Activated gamma-delta T cell (primary cell): Measurements from ENCODE around the gene MSH5.
A peak's percentile ranks its signal among the peaks of the same experiment; 100 is the strongest.

ENCODE experiments used
- DNase-seq: peaks from one replicate; lab custom pipeline; 2025; lab: John Stamatoyannopoulos, UW

Gene MSH5

DNA sequence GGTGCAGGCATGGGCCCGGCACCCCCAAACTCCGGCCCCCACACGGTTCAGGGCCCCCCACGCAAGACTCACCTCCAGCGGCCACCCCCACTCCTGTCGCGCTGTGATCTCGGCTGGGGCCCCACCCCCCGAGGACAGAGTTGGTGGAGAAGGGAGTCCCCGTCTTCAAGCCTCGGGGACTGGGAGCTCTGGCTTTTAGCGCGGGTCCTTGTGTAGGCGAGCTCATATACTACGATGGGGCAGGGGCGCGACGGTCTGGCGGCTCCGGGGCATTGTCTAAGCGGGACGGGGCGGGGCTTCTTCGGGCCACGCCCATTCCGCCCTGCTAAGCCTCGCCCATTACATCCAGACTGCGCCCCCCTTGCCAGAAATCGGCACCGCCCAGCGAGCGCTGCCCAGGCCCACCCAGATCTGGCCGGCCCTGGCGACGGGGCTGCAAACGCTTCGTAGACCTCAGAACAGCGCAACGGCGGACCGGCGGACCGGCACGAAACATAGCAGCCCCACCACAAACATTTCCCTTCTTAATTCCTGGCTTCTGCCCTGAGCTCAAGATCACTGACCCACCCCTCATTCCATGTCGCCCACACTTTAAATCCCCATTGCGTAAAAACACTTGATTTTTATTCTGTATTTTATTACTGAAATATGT lies 9.7 kb upstream of the MSH5 start:
- DNase-seq: peak; percentile 53

DNA sequence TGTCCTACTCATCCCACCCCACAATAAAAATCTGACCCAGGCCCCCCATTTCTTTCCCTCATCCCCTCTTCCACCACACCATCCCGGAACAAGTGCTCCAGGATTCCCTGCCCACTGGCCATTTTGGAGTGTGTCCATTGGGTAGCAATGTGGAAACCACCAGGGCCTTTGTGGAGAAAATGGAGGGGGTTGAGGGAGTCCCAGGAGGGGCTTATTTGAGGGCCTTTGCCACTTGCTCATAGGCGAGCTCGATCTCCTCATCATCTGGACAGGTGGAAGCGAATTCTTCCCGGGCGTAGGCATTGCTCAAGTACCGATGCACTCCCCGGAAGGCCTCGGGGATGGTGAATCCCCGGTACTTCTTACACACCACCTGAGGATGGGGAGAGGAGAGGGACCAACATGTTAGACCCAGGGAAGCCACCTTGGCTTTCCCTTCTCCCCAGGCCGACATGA lies 9.1 kb upstream of the MSH5 start:
- no peak for DNase-seq

DNA sequence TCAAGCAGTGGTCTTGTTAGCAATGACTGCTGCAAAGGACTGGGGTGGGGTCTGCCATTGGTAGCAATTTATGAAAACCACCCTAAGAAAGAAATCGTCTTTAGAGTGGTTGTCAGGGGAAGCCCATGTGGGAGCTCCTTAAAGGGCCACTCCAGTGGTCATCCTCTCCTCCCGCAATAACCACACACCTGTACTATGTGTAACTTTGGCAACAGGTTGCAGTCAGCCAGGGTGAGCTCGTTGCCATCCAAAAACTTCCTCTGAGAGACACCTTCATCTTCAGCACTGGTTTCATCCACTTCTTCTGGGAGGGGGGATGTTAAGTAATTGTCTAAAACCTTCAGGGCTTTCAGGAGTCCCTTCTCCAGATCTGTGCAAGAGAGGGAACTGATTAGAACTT lies 7.8 kb upstream of the MSH5 start:
- DNase-seq: no peak

DNA sequence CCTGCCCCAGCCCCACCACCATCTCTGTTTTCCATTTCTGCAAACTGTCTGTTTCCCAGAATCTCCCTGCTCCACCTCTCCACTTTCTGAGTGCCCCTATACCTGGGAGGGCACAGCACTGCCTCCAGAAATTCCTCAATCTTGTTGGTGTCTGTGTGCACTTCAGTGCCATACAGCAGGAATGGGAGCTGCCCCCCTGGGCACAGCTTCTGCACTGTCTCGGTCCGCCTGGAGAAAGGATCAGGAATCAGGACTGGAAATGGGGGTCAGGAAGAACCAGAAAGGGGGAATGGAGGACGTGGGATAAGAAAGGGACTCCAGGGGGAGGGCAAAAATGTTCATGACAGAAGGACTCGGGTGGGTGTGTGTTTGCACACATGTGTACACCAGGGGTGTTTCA lies 6.1 kb upstream of the MSH5 start:
- no peak for DNase-seq

DNA sequence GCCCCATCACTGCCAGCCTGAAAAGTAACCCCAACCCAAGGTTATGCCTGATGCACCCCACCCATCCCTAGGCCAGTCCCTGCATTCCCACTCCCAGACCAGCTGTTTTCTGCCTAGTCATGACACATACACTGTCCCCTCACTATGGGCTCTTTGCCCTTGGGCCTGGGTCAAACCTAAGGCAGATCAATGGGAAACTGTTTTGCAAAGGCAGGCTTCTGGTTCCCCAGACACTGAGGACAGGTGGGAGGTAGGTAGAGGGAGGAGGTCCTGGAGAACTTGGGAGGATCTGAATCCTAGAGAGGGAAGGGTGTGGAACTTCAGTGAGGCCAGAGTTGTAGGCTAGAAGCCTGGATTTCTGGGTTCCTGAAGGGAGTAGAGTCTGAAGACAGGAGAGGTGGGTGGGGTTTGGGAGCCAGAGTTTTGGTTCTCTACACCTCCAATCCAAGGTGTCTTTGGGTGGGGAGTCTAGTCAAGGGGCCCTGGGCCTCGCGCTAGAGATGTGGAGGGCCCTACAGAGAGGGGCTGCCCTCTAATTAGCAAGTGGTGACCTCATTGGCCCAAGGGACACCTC lies 5.5 kb upstream of the MSH5 start:
- no peak for DNase-seq

DNA sequence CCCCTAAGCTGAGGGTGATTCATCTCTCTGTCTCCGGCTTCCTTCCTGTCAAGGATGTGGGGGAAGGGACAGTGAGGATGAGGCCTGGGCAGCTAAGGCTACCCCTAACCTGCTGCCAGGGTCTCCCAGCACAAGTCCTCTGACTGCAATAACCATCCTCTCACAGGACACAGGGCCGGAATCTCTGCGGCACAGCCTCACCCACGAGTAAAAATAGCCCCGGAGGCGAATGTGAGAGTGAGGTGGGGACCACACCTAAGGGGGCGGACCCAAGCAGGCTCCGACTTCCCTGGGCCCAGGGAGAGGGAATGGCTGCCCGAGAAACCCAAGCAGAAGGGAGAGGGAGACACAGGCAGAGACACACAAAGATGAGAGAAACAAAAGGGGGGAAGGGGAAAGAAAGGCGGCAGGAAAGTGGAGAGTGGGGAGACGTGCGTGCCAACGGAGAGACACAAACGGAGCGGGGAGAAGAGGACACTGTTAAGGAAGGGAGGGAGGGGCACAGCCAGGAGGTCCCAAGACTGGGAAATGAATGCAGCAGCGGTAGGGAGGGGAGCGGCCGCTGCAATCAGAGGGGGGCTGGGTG lies 4.9 kb upstream of the MSH5 start:
- DNase-seq: no peak

DNA sequence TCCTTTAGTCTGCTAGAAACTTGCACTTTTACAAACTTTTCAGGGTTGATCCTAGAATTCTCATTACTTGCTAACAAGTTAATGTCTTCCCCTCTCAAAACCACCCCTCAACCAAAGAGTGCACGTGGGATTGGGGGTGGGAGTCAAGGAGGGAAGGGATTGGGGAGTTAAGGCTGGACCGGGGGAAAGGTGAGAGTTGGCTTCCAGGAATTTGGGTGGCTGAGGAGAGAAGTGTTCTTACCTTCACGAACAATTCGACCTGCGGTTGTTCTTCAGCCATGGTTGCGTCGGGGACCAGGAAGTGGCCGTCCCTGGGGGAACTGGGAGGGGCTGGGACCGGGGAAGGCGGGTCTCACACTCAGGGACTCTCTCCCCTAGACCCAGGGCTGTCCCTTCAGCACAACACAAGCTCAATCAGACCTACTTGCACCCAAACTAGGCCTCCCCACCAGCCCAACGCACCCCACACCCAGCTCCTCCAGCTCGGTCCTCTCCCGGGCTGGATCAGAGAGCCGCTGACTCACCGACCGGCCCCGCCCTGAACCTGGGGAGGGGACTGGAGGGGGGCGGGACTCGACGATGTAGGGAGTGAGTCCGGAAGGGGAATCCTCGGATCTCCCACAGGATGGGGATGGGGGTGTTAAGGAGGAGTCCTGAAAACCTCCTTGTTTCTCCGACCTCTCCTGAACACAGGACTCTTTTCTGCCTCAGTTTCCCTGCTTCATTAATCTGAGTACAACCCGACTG lies 3.6 kb upstream of the MSH5 start, which contains the start of gene CLIC1:
Gene CLIC1 (minus strand): TSS at position 510 of the 747 bp plus-strand sequence. CDS start 230 bp downstream, at position 280.
- peak; percentile 47 for DNase-seq

DNA sequence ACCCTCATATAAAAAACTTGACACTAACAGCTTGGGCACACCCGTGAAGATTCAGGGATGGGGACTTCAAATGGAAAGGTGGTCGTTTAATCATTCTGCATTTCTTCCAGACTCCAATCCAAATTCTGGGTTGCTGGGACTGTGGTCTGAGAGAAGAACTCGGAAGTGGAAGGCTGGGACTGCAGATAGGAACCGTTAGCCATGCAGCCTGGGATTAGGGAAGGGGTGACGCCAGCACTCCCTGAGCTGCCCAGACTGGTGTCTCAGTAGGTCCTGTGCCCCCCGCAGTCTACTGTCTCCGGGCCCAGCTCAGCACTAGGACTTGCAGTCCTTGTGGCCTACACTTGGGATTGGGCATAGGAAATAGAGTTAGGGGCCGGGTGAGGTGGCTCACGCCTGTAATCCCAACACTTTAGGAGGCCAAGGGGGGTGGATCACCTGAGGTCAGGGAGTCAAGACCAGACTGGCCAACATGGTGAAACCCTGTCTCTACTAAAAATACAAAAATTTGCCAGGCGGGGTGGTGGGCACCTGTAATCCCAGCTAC lies 3.0 kb upstream of the MSH5 start:
- no peak for DNase-seq

DNA sequence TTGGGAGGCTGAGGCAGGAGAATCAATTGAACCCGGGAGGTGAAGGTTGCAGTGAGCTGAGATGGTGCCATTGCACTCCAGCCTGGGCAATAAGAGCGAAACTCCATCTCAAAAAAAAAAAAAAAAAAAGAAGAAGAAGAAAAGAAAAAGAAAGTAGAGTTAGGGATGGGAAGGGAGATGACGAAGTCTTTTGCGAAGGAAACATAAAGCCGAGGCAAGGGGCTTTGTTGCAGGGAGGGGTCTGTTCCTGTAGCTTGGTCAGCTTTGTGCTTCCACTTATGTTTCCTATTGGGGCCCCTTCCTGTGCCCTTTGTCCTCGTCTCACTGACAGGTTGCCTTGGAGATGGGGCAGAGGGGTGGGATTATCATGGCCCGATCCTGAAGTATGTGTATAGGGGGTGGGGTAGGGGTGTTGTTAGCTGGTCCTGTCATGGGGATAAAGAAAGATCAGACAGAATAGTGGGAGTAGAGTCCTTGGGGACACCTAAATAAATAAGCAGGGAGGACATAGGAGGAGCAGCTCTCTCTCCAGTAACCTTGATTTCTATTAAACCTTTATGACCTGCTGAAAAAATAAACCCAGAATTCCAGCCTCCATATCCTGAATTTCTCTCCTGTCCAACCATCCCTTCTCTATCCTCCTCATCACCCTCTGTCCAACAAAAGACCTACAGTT lies 2.4 kb upstream of the MSH5 start:
- DNase-seq: no peak

DNA sequence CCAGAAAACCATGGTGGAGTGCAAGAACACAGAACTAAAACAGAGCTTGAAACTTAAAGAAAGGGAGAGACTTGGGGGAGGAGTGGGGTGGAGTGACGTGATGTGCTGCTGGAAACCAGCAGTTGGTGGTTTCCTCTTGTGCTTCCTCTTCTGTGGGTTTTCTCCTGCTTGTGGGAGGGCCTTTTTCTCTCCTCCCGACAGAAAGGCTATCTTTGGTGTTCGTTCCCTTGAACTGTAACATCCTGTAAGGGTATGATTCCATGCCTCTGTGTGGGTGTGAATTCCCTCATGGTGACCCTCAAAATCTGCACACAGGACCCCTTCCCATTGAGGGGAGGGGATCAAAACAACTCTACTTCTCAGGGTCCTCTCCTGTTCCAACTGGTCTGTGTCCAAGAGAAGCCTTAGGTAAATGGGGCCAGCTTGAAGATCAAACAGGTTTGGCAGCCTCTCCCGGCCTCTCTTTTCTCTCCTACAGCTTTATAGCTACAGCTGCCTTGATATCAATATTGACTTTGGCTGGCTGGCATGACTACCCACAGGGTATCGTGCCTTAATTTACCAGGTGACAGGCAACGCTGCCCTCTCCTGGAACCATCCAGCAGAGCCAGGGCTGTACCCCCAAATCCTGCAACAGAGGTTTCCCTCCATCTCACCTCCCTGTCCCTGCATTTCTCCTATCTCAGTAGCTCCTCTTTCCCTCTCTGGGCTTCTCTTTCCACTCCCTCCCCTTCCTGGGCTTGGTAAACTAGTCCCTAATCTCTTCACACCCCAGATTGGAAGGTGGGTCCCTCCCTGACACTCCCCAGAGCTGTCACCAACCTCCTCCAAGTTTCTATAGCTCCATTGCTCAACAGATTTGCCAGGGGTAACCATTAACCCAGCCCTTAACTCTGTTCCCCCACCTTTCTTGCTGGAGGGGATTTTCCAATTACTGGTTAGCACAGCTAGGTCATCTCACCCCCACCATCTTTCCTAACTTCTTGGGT lies 1.5 kb upstream of the MSH5 start:
- DNase-seq: no peak

DNA sequence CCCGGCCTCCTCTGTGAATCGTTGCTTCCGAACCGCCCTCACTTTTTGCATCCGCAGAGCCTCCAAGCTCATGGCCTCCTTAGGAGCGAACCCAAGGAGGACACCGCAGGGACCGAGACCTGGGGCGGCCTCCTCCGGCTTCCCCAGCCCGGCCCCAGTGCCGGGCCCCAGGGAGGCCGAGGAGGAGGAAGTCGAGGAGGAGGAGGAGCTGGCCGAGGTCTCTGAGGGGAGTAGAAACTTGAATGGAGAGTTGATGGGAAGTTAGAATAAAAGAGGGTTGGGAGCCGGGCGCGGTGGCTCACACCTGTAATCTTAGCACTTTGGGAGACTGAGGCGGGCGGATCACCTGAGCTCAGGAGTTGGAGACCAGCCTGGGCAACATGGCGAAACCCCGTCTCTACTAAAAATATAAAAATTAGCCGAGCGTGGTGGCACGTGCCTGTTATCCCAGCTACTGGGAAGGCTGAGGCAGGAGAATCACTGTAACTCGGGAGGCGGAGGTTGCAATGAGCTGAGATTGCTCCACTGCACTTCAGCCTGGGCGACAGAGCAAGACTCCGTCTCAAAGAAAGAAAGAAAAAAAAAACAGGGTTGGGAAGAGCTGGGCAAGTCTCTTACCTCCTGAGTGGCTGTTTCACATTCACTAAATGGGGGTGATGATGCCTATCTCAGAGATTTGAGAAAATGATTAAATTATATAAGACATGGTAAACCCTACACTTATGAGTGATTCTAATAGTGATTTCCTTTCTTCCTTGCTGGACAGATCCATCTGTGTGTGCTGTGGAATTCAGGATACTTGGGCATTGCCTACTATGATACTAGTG lies 805 bp downstream of the MSH5 start:
- DNase-seq: no peak

DNA sequence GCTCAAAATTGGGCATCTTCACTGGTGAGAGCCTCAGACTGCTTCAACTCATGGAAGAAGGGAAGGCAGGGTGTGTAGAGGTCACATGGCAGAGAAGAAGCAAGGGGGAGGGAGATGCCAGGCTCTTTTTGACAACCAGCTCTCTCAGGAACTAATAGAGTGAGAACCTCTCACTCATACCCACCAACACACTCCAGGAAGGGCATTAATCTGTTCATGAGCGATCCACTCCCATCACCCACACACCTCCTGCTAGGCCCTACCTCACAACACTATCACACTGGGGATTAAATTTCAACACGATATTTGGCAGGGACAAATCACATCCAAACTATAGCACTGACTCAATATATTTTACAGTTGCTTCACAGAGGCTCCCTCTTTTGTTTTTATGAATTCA lies 2.0 kb downstream of the MSH5 start:
- no peak for DNase-seq

DNA sequence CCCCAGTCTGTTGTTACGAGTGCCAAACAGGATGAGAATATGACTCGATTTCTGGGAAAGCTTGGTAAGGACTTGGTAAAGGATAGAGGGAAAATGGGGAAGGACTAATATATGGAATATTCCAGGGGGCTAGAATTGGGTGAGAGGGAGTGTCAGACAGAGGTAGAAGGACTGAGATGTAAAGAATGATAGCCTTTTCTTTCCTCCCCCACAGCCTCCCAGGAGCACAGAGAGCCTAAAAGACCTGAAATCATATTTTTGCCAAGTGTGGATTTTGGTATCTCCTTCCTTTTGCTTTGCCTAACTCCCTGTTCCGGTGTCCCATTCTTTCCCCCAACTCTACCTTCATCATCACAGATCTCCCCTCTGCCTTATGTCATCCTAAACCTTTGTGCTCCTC lies 3.1 kb downstream of the MSH5 start:
- DNase-seq: no peak

DNA sequence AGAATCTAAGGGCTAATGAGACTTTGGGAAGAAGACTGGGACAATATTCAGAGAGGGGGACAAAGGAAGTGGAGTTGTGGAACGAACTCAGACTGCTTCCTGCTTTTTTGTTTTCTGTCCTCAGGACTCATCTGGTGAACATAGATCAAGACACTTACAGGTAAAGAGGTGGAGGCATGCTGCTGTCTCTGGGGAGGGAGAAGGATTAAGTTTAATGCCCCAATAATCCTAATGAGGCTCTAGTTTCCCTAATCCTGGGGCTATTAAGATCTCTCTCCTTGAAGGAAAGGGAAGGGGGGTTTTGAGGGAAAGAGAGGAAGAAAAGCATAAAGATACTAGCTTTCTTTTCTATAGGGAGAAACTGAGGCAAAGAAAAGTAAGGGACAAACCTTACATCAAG lies 4.6 kb downstream of the MSH5 start:
- DNase-seq: no peak

DNA sequence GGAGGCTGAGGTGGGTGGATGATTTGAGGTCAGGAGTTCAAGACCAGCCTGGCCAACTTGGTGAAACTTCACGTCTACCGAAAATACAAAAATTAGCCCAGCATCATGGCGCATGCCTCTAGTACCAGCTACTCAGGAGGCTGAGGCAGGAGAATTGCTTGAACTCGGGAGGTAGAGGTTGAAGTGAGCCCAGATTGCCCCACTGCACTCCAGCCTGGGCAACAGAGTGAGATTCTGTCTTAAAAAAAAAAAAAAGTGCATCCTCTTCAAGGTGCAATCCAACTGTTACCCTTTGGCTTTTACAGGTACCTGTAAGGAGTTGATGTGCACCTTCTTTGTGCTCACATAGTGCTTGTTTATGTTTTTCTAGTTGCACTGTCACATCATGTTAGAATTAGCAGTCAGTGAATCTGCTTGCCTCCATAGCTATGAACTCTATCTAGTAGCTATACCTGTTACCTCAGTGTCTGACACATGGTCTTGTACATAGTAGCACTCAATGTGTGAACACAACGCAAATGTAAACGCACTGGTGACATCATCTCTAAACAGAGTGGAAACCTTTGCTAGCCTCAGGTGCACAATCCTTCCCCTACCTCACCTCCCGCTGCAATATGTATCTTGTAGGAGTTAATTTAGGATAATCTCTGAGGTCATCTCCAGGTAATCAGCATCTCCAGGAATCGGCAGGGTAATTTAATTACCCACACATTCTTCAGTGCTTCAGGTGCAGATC lies 9.7 kb downstream of the MSH5 start:
- DNase-seq: no peak

DNA sequence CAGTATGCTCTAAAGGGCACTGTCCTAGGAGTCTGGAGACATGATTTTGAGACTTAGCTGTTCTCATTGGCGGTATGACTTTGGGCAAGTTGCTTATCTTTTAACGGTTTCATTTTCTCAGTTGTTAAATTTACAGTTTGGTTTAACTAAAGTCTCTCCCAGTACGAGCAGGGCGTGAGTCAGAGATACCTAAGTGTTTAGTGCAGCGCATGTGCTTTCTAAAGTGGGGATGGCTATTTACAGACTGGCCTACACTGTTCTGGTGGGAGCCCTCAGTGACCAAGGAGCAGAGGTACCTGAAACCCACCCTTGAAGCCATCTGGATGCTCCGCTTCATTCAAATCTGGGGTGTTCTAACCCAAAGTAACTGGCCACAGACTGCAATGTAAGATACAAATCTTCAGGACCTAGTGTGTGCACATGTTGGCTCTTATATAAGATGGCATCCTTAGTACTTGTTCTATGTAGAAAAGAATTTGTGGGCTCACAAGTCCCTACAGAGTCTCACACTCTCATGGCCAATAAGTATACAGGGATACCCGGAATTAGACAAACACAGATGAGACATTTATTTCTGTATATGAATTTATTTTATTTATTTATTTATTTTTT lies 10.7 kb downstream of the MSH5 start:
- DNase-seq: no peak

DNA sequence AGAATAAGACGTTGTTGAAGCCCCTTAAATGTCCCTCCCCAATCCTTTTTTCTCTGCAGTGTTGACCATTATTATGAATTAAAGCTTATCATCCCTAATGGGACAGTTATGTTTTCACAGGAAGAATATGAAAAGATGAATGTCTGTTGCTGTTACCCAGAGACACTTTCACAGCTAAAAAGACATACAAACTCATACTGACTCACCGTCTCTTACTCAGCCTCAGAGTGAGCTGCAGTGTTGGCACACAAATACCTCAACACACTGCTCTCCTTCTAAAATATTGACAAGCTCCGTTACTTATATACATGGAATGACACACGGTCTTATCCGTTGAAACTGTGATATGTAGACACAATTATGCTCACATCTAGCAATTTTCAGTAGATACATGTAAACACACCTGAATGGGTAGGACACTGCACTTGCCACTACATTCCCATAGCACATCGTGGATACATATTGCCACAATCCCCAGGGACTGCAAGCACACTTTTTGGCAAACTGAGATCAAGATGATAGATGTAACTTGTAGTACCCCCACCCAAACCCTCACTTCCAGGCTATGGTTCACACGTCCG lies 13.0 kb downstream of the MSH5 start:
- no peak for DNase-seq

DNA sequence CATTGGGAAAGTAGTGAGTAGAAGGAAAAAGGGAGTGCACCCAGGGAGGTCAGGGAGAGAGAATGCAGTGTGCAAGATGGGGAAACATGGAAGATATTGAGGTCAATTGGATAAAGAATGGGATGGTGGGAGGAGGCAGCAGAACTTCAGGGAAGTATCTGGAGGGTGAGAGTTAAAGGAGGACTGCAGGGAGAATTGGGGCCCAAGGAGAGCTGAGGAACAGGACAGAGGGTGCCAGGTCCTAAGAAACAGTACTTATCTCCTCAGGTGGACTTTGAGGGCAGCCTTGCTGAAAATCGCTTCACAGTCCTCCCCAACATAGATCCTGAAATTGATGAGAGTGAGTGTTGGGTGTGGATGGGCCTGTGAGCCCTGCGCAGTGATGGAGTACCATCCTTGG lies 18.5 kb downstream of the MSH5 start:
- DNase-seq: no peak
